Coronary artery (tissue), 2 donors: ENCODE measurements around the gene ADCY2.

Experiments used
- DNase-seq: peaks from one replicate; pipeline ENCODE4 v3.0.0-alpha.2; 2017; ENCODE audit warnings: low spot score
- H3K27ac ChIP-seq, 2 donors: fragments of 200-600 bp; sonication (generic); one replicate each; pipeline ENCODE4 v1.5.1; 2016 to 2019
- H3K4me3 ChIP-seq: fragments of 200-600 bp; sonication (generic); 2 replicates; pipeline ENCODE4 v1.5.1; 2016; ENCODE audit warnings: mild to moderate bottlenecking, moderate library complexity
- CTCF ChIP-seq: fragments of 200-600 bp; sonication (generic); IDR thresholded peaks from one replicate; pipeline ENCODE4 v1.5.1; 2019; ENCODE audit warnings: antibody characterized with exemption

The ADCY2 gene

GRCh38 chr5:7787770-7788169 is 391.8 kb downstream of the ADCY2 start:
- no peak for TF ChIP-seq CTCF
- DNase-seq: no peak
- H3K27ac ChIP-seq: no peak overlapping the region
- no peak overlapping the region for H3K4me3 ChIP-seq

DNA sequence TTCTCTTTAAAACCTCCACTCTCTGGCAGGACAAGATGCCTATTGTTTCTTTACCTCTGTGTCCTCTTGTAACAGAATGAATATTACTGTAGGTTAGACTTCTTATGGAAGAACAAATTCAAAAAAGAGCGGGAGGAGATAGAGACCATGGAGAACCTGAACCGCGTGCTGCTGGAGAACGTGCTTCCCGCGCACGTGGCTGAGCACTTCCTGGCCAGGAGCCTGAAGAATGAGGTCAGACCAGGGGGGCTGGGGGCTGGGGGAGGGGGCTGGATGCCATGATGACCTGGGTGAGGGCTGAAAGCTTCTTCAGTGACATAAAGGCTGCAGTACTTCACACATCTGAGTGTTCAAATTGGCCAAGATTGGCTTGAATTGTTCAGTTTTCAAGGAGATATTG is 393.6 kb downstream of the ADCY2 start:
- no peak for TF ChIP-seq CTCF
- no peak for DNase-seq
- Histone ChIP-seq H3K4me3 (no peak overlapping the region), H3K27ac (no peak overlapping the region)

DNA sequence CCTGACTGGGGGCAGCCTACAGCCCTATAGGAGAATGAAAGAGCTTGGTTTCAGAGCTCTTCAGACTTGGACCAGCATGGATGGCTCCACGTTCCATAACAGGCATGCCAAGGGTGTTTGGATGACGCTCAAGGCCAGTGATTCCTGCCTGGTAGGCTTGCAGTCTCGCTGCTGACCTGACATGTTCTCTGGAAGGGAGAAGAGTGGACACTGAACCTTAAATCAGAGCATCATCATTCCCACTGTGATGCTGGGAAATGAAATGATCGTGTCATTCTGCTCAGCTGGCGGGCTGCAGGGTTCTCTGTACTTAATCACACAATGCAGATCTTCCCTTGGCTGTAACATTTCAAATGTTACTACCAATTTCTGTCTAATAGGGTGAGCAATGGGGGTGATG is 398.0 kb downstream of the ADCY2 start:
- no peak for TF ChIP-seq CTCF
- DNase-seq: no peak
- Histone ChIP-seq H3K4me3 (no peak overlapping the region), H3K27ac (no peak overlapping the region)

GRCh38 chr5:7794311-7794710 is 398.4 kb downstream of the ADCY2 start:
- no peak for TF ChIP-seq CTCF
- no peak overlapping the region for H3K27ac ChIP-seq
- no peak for DNase-seq
- H3K4me3 ChIP-seq: no peak overlapping the region

DNA sequence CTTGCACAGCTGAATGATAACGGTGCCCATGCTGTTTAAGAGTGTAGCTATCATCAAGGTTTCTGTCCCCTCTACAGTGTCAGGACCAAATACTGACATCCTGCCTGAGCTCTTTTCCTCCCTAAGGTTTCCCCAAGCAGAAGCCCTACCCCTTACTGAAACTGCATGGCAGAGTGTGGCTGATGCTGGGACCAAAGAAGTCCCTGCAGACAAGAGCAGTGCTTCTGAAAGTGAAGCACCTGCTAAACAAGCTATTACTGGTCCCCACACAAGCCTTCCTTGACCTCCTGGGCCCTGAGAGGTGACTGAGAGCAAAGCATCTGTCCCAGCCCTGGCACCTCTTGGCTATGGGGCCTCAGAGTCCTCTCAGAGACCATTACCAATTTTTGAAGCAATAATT is 398.9 kb downstream of the ADCY2 start:
- no peak for TF ChIP-seq CTCF
- no peak overlapping the region for H3K27ac ChIP-seq
- DNase-seq: no peak
- H3K4me3 ChIP-seq: no peak overlapping the region

DNA sequence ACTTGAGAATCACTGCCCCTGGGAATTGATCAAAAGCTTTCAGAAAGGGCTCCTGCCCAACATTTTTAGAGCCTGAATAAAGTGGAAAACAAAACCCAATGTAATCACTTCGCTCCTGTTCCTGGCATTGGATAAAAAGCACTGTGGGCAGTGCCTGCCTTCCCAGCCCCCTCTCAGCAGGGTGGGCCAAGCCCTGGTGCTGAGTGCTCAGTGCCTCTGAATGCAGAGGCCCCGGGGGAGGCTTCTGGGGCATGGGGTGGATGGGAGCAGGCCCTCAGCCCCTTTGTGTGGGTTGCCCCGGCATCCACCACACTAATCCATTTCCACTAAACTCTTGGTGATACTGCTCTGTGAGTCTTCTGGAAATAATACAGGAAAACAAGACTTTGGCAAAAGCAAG is 399.4 kb downstream of the ADCY2 start:
- Histone ChIP-seq H3K4me3 (no peak overlapping the region), H3K27ac (no peak overlapping the region)
- DNase-seq: no peak
- TF ChIP-seq CTCF: no peak

GRCh38 chr5:7801891-7802614 is 406.1 kb downstream of the ADCY2 start:
- Histone ChIP-seq H3K27ac (no peak overlapping the region), H3K4me3 (no peak overlapping the region)
- TF ChIP-seq CTCF: no peak
- DNase-seq: no peak
